Sigmoid colon (tissue), 3 donors: ENCODE measurements around the gene RAD9A.

Experiments
- POLR2A ChIP-seq, 2 donors: fragments of 450-650 bp; IDR thresholded peaks; one replicate each; pipeline ENCODE4 v1.6.1; 2016; ENCODE audit warnings: antibody characterized with exemption in 2 of 2, mild to moderate bottlenecking in 2 of 2, moderate library complexity in 2 of 2
- TF ChIP-seq, protein P1 (sequence below), 4 experiments: fragments of 450-650 bp in 3 of 4; fragments of 200-600 bp in 1 of 4; IDR thresholded peaks; one replicate each; pipeline ENCODE4 v1.5.1; 2016 to 2019; ENCODE audit warnings: antibody characterized with exemption in 4 of 4, mild to moderate bottlenecking in 3 of 4, moderate library complexity in 2 of 4

DNA sequence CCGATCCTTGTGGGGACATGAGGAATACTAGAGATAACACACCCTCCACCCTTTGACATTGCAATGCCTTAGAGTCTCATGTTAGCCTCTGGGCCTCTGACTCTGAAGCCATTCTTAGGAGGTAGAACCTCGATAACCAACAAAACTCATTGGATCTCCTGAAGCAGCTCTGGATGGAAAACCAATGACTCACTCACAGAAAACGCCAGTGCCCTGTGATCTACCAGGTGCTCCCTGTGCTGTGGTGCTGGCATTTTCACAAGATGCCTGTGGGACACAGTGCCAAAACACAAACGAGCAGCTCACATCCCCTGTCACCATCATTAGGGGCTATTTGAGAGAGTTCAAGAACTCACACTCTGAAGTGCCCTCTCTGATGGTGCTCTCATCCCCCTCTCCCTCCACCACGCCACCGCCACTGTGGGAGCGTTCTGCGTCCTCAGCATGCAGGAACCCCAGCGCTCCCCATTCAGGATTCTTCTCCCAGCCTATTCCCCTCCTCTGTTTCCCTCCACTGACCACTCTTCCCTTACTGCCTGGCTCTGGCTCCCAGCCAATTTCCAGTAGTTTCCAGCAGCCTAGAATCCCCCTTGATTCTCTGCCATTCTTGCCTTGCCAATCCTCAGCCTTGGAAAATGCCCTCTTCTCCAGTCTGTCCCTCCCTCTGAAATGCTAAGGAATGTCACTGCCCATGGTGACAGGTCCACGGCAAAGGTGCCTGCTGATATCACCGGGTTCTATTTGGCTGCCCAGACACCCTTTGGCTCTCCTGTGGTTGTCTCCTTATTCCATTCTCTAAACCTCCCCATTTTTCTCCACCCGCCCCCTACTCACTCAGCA is 33.7 kb upstream of the RAD9A start:
- no peak for TF ChIP-seq POLR2A (IDR thresholded peaks at IDR 0.05)
- TF ChIP-seq, protein P1, sequence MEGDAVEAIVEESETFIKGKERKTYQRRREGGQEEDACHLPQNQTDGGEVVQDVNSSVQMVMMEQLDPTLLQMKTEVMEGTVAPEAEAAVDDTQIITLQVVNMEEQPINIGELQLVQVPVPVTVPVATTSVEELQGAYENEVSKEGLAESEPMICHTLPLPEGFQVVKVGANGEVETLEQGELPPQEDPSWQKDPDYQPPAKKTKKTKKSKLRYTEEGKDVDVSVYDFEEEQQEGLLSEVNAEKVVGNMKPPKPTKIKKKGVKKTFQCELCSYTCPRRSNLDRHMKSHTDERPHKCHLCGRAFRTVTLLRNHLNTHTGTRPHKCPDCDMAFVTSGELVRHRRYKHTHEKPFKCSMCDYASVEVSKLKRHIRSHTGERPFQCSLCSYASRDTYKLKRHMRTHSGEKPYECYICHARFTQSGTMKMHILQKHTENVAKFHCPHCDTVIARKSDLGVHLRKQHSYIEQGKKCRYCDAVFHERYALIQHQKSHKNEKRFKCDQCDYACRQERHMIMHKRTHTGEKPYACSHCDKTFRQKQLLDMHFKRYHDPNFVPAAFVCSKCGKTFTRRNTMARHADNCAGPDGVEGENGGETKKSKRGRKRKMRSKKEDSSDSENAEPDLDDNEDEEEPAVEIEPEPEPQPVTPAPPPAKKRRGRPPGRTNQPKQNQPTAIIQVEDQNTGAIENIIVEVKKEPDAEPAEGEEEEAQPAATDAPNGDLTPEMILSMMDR (IDR thresholded peaks at IDR 0.05) = no peak
